ENCODE results near the gene IRF2BP1.
"Not testable (repeated sequence)": the region's sequence is repeated elsewhere in the genome, so short reads cannot be mapped to it uniquely, and the experiment has no call there.

IRF2BP1 gene

GRCh38 chr19:45901912-45902650, 16.1 kb upstream of the IRF2BP1 start, which contains the start of gene MYPOP:
MYPOP (minus strand) TSS chr19:45902613; CDS start chr19:45901773, 840 bp downstream.
- DNase-seq (ENCODE audit: low read depth): no peak

GRCh38 chr19:45901432-45901911, 15.5 kb upstream of the IRF2BP1 start:
- DNase-seq (ENCODE audit: low read depth): no peak

GRCh38 chr19:45900738-45901431, 14.9 kb upstream of the IRF2BP1 start:
- no peak for DNase-seq (ENCODE audit: low read depth)

GRCh38 chr19:45899919-45900589, 14.1 kb upstream of the IRF2BP1 start:
- DNase-seq (ENCODE audit: low read depth): no peak

GRCh38 chr19:45899253-45899652, 13.3 kb upstream of the IRF2BP1 start:
- DNase-seq (ENCODE audit: low read depth): no peak

GRCh38 chr19:45897261-45897812, 11.4 kb upstream of the IRF2BP1 start:
- no peak for DNase-seq (ENCODE audit: low read depth)

- not testable (repeated sequence) for DNase-seq (ENCODE audit: low read depth)
These were observed 10.2 kb upstream of the IRF2BP1 start for GRCh38 chr19:45895983-45896599.

GRCh38 chr19:45895519-45895972, 9.6 kb upstream of the IRF2BP1 start:
- no peak for DNase-seq (ENCODE audit: low read depth)

GRCh38 chr19:45890877-45891276, 4.9 kb upstream of the IRF2BP1 start:
- no peak for DNase-seq (ENCODE audit: low read depth)

- DNase-seq (ENCODE audit: low read depth): no peak
These were observed 3.4 kb upstream of the IRF2BP1 start for GRCh38 chr19:45889210-45889885.

GRCh38 chr19:45887200-45887710, 1.3 kb upstream of the IRF2BP1 start:
- no peak for DNase-seq (ENCODE audit: low read depth)

GRCh38 chr19:45886427-45887199, 672 bp upstream of the IRF2BP1 start:
- peak; percentile 93 for DNase-seq (ENCODE audit: low read depth)

- no peak for DNase-seq (ENCODE audit: low read depth)
These were observed 1.0 kb downstream of the IRF2BP1 start for GRCh38 chr19:45884682-45885555.

GRCh38 chr19:45883881-45884681, 1.9 kb downstream of the IRF2BP1 start:
- no peak for DNase-seq (ENCODE audit: low read depth)

- DNase-seq (ENCODE audit: low read depth): no peak
These were observed 2.4 kb downstream of the IRF2BP1 start for GRCh38 chr19:45883586-45883880.

- DNase-seq (ENCODE audit: low read depth): peak; percentile 60
These were observed 3.0 kb downstream of the IRF2BP1 start for GRCh38 chr19:45882652-45883585.

GRCh38 chr19:45881909-45882528, 3.9 kb downstream of the IRF2BP1 start:
- no peak for DNase-seq (ENCODE audit: low read depth)

Measured in stromal cell of bone marrow (primary cell).